Stomach (tissue), 19 donors: ENCODE measurements around the gene SPAG16. TPM values are rescaled to one million over a fixed set of nuclear protein-coding genes. Genes with fewer than 3 reads are reported as not detected.

Experiments
- DNase-seq, 2 donors: peaks; one replicate each; pipeline versions ENCODE4 v3.0.0 to v3.0.0-alpha.2; 2013 to 2019
- H3K27ac ChIP-seq, 5 donors: fragments of 200-600 bp in 4 of 5; sonication (generic) in 4 of 5; one replicate each; pipeline ENCODE4 v1.5.1; 2013 to 2019; ENCODE audit warnings: mild to moderate bottlenecking in 1 of 5, moderate library complexity in 1 of 5
- H3K27me3 ChIP-seq, 3 donors: fragments of 200-600 bp; sonication (generic); one replicate each; pipeline ENCODE4 v1.5.1; 2017 to 2019; ENCODE audit warnings: mixed run types in 1 of 3
- H3K36me3 ChIP-seq, 4 donors: fragments of 200-600 bp; sonication (generic); 1 replicate in 3 of 4; 2 replicates in 1 of 4; pipeline ENCODE4 v1.5.1; 2016 to 2019
- H3K4me1 ChIP-seq, 4 donors: fragments of 200-600 bp; sonication (generic); one replicate each; pipeline ENCODE4 v1.5.1; 2016 to 2019
- H3K4me3 ChIP-seq, 4 donors: fragments of 200-600 bp; sonication (generic) in 3 of 4; one replicate each; pipeline ENCODE4 v1.5.1; 2016 to 2019; ENCODE audit warnings: mild to moderate bottlenecking in 1 of 4
- H3K9me3 ChIP-seq, 4 donors: fragments of 200-600 bp; sonication (generic); one replicate each; pipeline ENCODE4 v1.5.1; 2016 to 2019
- CTCF ChIP-seq, 7 experiments: fragments of 450-650 bp in 4 of 7; fragments of 200-600 bp in 3 of 7; sonication (generic) in 3 of 7; IDR thresholded peaks; one replicate each; pipeline ENCODE4 v1.5.1; 2016 to 2019; ENCODE audit warnings: antibody characterized with exemption in 7 of 7, control low read depth in 2 of 7, mild to moderate bottlenecking in 1 of 7
- EP300 ChIP-seq: sonication (generic); formaldehyde crosslinking; IDR thresholded peaks from one replicate; pipeline ENCODE4 v1.6.1; 2017; ENCODE audit warnings: antibody characterized with exemption
- POLR2A ChIP-seq, 4 donors: fragments of 450-650 bp; IDR thresholded peaks; one replicate each; pipeline ENCODE4 v1.6.1; 2016; ENCODE audit warnings: antibody characterized with exemption in 4 of 4, control low read depth in 2 of 4, mild to moderate bottlenecking in 1 of 4, moderate library complexity in 1 of 4
- POLR2AphosphoS5 ChIP-seq, 3 donors: sonication (generic); formaldehyde crosslinking; IDR thresholded peaks; one replicate each; pipeline ENCODE4 v1.6.1; 2016; ENCODE audit warnings: antibody characterized with exemption in 3 of 3
- WGBS, 5 donors: extraction: QIAGEN DNeasy Blood & Tissue Kit in 3 of 5; methylation state at CpG; one replicate each; pipeline versions ENCODE4 v1.1.5 to v1.1.7; 2013 to 2018; 5-methylcytosine and 5-hydroxymethylcytosine counted together
- intact Hi-C: fragments of 100-400 bp; cut with DNase I; formaldehyde crosslinking; loops from one replicate; pipeline ENCODE4 v1.15.1; 2023; ENCODE audit warnings: low total_unique reads
- long read RNA-seq, 10 donors: transcript quantifications; one replicate each; lab custom pipeline, GENCODE V29; 2026
- polyA plus RNA-seq, 3 donors: library from polyadenylated mRNA; stranded (reverse); fragments of 200-250 nt; gene quantifications; one replicate each; pipeline ENCODE4 v1.2.3, GENCODE V29; 2013
- total RNA-seq, 5 donors: library from RNA; depleted of rRNA; stranded (reverse); fragments of >200 nt; gene quantifications; one replicate each; pipeline versions ENCODE4 v1.1.0 to v1.2.3, GENCODE V29; 2014 to 2016
- donor health status: healthy with polysubstance abuse.
- donor health status: Bipolar disorder and iron deficiency.
- donor health status: healthy.

The SPAG16 gene
- total RNA-seq (100 to 1,000 TPM in 3 of 5 donors, 10 to 100 TPM in 2; 27.5 to 137 (median 101) TPM), polyA plus RNA-seq (10 to 100 TPM; 16.0 to 29.6 (median 19.0) TPM)
- long read RNA-seq, donor 1, transcript SPAG16-207 (5 exons, 1,250 nt), result major isoform, 23 of 30 reads
- long read RNA-seq, donor 1, partial matches to known transcripts, result 7 of 30 reads
- long read RNA-seq, donor 1, other reads (novel, unspliced or antisense), result 0 of 30 reads
- long read RNA-seq, donor 2, transcript SPAG16-207 (5 exons, 1,250 nt), result major isoform, 34 of 34 reads
- long read RNA-seq, donor 2, partial matches to known transcripts, result 0 of 34 reads
- long read RNA-seq, donor 2, other reads (novel, unspliced or antisense), result 0 of 34 reads
- long read RNA-seq, donor 3, transcript SPAG16-207 (5 exons, 1,250 nt), result major isoform, 33 of 45 reads
- long read RNA-seq, donor 3, partial matches to known transcripts, result 12 of 45 reads
- long read RNA-seq, donor 3, other reads (novel, unspliced or antisense), result 0 of 45 reads
- long read RNA-seq, donor 4, result 0 reads
- long read RNA-seq, donor 5, transcript SPAG16-207 (5 exons, 1,250 nt), result major isoform, 31 of 42 reads
- long read RNA-seq, donor 5, partial matches to known transcripts, result 11 of 42 reads
- long read RNA-seq, donor 5, other reads (novel, unspliced or antisense), result 0 of 42 reads
- long read RNA-seq, donor 6, result 0 reads
- long read RNA-seq, donor 7, transcript SPAG16-207 (5 exons, 1,250 nt), result major isoform, 40 of 40 reads
- long read RNA-seq, donor 7, partial matches to known transcripts, result 0 of 40 reads
- long read RNA-seq, donor 7, other reads (novel, unspliced or antisense), result 0 of 40 reads
- long read RNA-seq, donor 8, transcript SPAG16-207 (5 exons, 1,250 nt), result major isoform, 51 of 51 reads
- long read RNA-seq, donor 8, partial matches to known transcripts, result 0 of 51 reads
- long read RNA-seq, donor 8, other reads (novel, unspliced or antisense), result 0 of 51 reads
- long read RNA-seq, donor 9, transcript SPAG16-207 (5 exons, 1,250 nt), result major isoform, 20 of 20 reads
- long read RNA-seq, donor 9, partial matches to known transcripts, result 0 of 20 reads
- long read RNA-seq, donor 9, other reads (novel, unspliced or antisense), result 0 of 20 reads
- long read RNA-seq, donor 10, transcript SPAG16-207 (5 exons, 1,250 nt), result major isoform, 23 of 23 reads
- long read RNA-seq, donor 10, partial matches to known transcripts, result 0 of 23 reads
- long read RNA-seq, donor 10, other reads (novel, unspliced or antisense), result 0 of 23 reads

- peaks cover 5 to 56% (median 31%) of the 10 kb centered on the region in 4 donors for H3K4me1 ChIP-seq
- H3K27me3 ChIP-seq, result no peaks in the 10 kb centered on the region
- TF ChIP-seq CTCF (IDR thresholded peaks at IDR 0.05), result no peak
- TF ChIP-seq POLR2AphosphoS5 (IDR thresholded peaks at IDR 0.05), result peak in 2 of 3 donors; percentile 52 to 76
- WGBS, 5 donors, result 1 to 3% (median 1%) methylated on average over 27 to 59 of the region's 59 CpGs
- H3K4me3 ChIP-seq, result peak within 1 kb of the TSS; percentile 74 to 84 (median 80)
- no peaks in the 10 kb centered on the region for H3K9me3 ChIP-seq
- H3K36me3 ChIP-seq, result no peaks in the 10 kb centered on the region
- DNase-seq, result peak; percentile 93 to 99
- H3K27ac ChIP-seq, result peak within 1 kb of the TSS; percentile 82 to 93 (median 83)
- intact Hi-C loops, result no loop called here
Measured at GRCh38 chr2:213284105-213285090, at the start of gene SPAG16. Gene SPAG16, plus strand, starts transcription at chr2:213284464.

GRCh38 chr2:213234641-213235040 is 49.6 kb upstream of the SPAG16 start:
- H3K27me3 ChIP-seq, result peaks cover 0 to 8% (median 0%) of the 10 kb centered on the region in 3 donors
- H3K4me1 ChIP-seq, result no peaks in the 10 kb centered on the region
- no peak overlapping the region for H3K4me3 ChIP-seq
- no peak overlapping the region for H3K27ac ChIP-seq
- intact Hi-C loops, result no loop called here
- no peaks in the 10 kb centered on the region for H3K36me3 ChIP-seq
- WGBS, 5 donors, result 73 to 90% (median 88%) methylated on average over 1 of the region's 1 CpG
- DNase-seq, result no peak
- TF ChIP-seq POLR2A (IDR thresholded peaks at IDR 0.05), result no peak
- TF ChIP-seq EP300, result no peak
- TF ChIP-seq POLR2AphosphoS5 (IDR thresholded peaks at IDR 0.05), result no peak
- TF ChIP-seq CTCF (IDR thresholded peaks at IDR 0.05), result no peak
- H3K9me3 ChIP-seq, result no peaks in the 10 kb centered on the region

GRCh38 chr2:213235741-213236140 is 48.5 kb upstream of the SPAG16 start:
- WGBS, 5 donors, result 62 to 77% (median 74%) methylated on average over 1 of the region's 1 CpG
- no peaks in the 10 kb centered on the region for H3K36me3 ChIP-seq
- H3K9me3 ChIP-seq, result no peaks in the 10 kb centered on the region
- no peak for TF ChIP-seq POLR2A (IDR thresholded peaks at IDR 0.05)
- TF ChIP-seq CTCF (IDR thresholded peaks at IDR 0.05), result no peak
- TF ChIP-seq EP300, result no peak
- no peak for TF ChIP-seq POLR2AphosphoS5 (IDR thresholded peaks at IDR 0.05)
- DNase-seq, result no peak
- intact Hi-C loops, result no loop called here
- no peaks in the 10 kb centered on the region for H3K4me1 ChIP-seq
- peaks cover 0 to 8% (median 0%) of the 10 kb centered on the region in 3 donors for H3K27me3 ChIP-seq
- no peak overlapping the region for H3K4me3 ChIP-seq
- H3K27ac ChIP-seq, result no peak overlapping the region
